H1 (cell line): ENCODE results near the gene CAT. TPM values are rescaled to one million over a fixed set of nuclear protein-coding genes. Genes with fewer than 3 reads are reported as not detected.

Experiments
- CTCF ChIA-PET: fragments of 300-600 bp; sonication (Branson Sonifier 250); formaldehyde crosslinking; loops from one replicate; lab custom pipeline; 2021; ENCODE audit not compliant: partially characterized antibody; lab: Charles Lee
- POLR2A ChIA-PET: fragments of 300-600 bp; sonication (Branson Sonifier 250); formaldehyde crosslinking; loops from one replicate; lab custom pipeline; 2021; ENCODE audit warnings: inconsistent platforms; ENCODE audit not compliant: partially characterized antibody; lab: Charles Lee
- DNase-seq, 2 experiments: peaks; one replicate each; pipeline versions ENCODE4 v3.0.0 to v3.0.0-alpha.2; 2010 to 2022; ENCODE audit warnings: low spot score in 2 of 2, low read depth in 1 of 2, mixed read lengths in 1 of 2
- FAIRE-seq: peaks from 2 replicates; lab custom pipeline; 2011; peaks lifted over from hg19 to GRCh38; lab: Jason Lieb, UNC
- H2AFZ ChIP-seq: 2 replicates; pipeline ENCODE4 v1.8.1; 2012; ENCODE audit warnings: low read length, inconsistent platforms
- H2AK5ac ChIP-seq: 2 replicates; pipeline ENCODE4 v1.6.1; 2013; ENCODE audit warnings: low read depth, low read length
- H2BK120ac ChIP-seq: replicated peaks from 2 replicates; pipeline ENCODE3; 2013; ENCODE audit warnings: low read depth, low read length, inconsistent platforms
- H2BK12ac ChIP-seq: 2 replicates; pipeline ENCODE4 v1.6.1; 2013; ENCODE audit warnings: low read depth, low read length
- H2BK15ac ChIP-seq: 2 replicates; pipeline ENCODE4 v1.6.1; 2013; ENCODE audit warnings: low read length
- H2BK20ac ChIP-seq: 2 replicates; pipeline ENCODE4 v1.6.1; 2013; ENCODE audit warnings: low read length
- H2BK5ac ChIP-seq: 2 replicates; pipeline ENCODE4 v1.6.1; 2013; ENCODE audit warnings: low read depth, low read length
- H3K14ac ChIP-seq: 2 replicates; pipeline ENCODE4 v1.6.1; 2013; ENCODE audit warnings: inconsistent platforms; ENCODE audit not compliant: insufficient read length
- H3K18ac ChIP-seq: 2 replicates; pipeline ENCODE4 v1.6.1; 2013; ENCODE audit warnings: low read length; ENCODE audit errors: extremely low read depth
- H3K23ac ChIP-seq: 2 replicates; pipeline ENCODE4 v1.6.1; 2013; ENCODE audit warnings: inconsistent platforms; ENCODE audit not compliant: insufficient read length
- H3K23me2 ChIP-seq: 2 replicates; pipeline ENCODE4 v1.6.1; 2013; ENCODE audit warnings: low read depth, low read length
- H3K27ac ChIP-seq: 2 replicates; pipeline ENCODE4 v1.6.1; 2011; ENCODE audit warnings: low read depth, low read length, inconsistent platforms
- H3K27me3 ChIP-seq, 4 experiments: replicated peaks in 1 of 4; 1 replicate in 1 of 4; 2 replicates in 3 of 4; pipeline versions ENCODE4 v1.6.1 to v1.8.1; 2011 to 2013; ENCODE audit warnings: low read length in 3 of 4, mild to moderate bottlenecking in 3 of 4, inconsistent platforms in 2 of 4, mixed read lengths in 2 of 4, moderate library complexity in 1 of 4; ENCODE audit not compliant: control insufficient read depth in 3 of 4, insufficient read depth in 3 of 4; ENCODE audit errors: extremely low read depth in 1 of 4
- H3K36me3 ChIP-seq, 4 experiments: 2 replicates each; pipeline versions ENCODE4 v1.6.1 to v1.8.1; 2011 to 2013; ENCODE audit warnings: mild to moderate bottlenecking in 4 of 4, low read length in 3 of 4, moderate library complexity in 2 of 4, control low read depth in 1 of 4, inconsistent platforms in 1 of 4; ENCODE audit not compliant: insufficient read depth in 4 of 4, control insufficient read depth in 2 of 4
- H3K4ac ChIP-seq: replicated peaks from 2 replicates; pipeline ENCODE3; 2013; ENCODE audit warnings: low read length, low read depth, mixed read lengths, inconsistent platforms; ENCODE audit not compliant: insufficient read length
- H3K4me1 ChIP-seq, 4 experiments: replicated peaks in 1 of 4; 1 replicate in 1 of 4; 2 replicates in 3 of 4; pipeline versions ENCODE4 v1.6.1 to v1.8.1; 2011 to 2013; ENCODE audit warnings: low read length in 3 of 4, inconsistent platforms in 2 of 4, mixed read lengths in 1 of 4; ENCODE audit not compliant: insufficient read depth in 4 of 4, control insufficient read depth in 3 of 4
- H3K4me2 ChIP-seq, 2 experiments: 2 replicates each; pipeline versions ENCODE4 v1.6.1 to v1.8.1; 2011 to 2013; ENCODE audit warnings: low read depth in 2 of 2, low read length in 2 of 2, control low read depth in 1 of 2, inconsistent platforms in 1 of 2, mild to moderate bottlenecking in 1 of 2; ENCODE audit not compliant: insufficient read depth in 1 of 2
- H3K4me3 ChIP-seq, 4 experiments: fragments of 200-600, 300-600 bp in 1 of 4; sonication (generic), shearing (Covaris generic), sonication (Bioruptor Twin) in 1 of 4; 2 replicates each; pipeline versions ENCODE4 v1.5.1 to v1.8.1; 2011 to 2016; ENCODE audit warnings: low read length in 4 of 4, low read depth in 3 of 4, control low read depth in 2 of 4, inconsistent platforms in 2 of 4, mild to moderate bottlenecking in 2 of 4, mixed read lengths in 1 of 4, moderate library complexity in 1 of 4; ENCODE audit not compliant: insufficient read depth in 2 of 4; ENCODE audit errors: extremely low read depth in 1 of 4
- H3K56ac ChIP-seq: replicated peaks from 2 replicates; pipeline ENCODE3; 2013; ENCODE audit warnings: low read depth, mild to moderate bottlenecking, mixed read lengths, low read length, inconsistent platforms; ENCODE audit not compliant: insufficient read length
- H3K79me1 ChIP-seq: 2 replicates; pipeline ENCODE4 v1.6.1; 2013; ENCODE audit warnings: low read depth, low read length, control low read depth
- H3K79me2 ChIP-seq, 2 experiments: 2 replicates each; pipeline versions ENCODE4 v1.6.1 to v1.8.1; 2012 to 2013; ENCODE audit warnings: low read length in 2 of 2, mild to moderate bottlenecking in 2 of 2, inconsistent platforms in 1 of 2; ENCODE audit not compliant: insufficient read depth in 2 of 2, control insufficient read depth in 1 of 2
- H3K9ac ChIP-seq, 4 experiments: replicated peaks in 1 of 4; 1 replicate in 1 of 4; 2 replicates in 3 of 4; pipeline versions ENCODE4 v1.6.1 to v1.8.1; 2011 to 2013; ENCODE audit warnings: low read depth in 3 of 4, low read length in 3 of 4, control low read depth in 2 of 4, mild to moderate bottlenecking in 2 of 4, moderate library complexity in 2 of 4, inconsistent platforms in 1 of 4; ENCODE audit errors: extremely low read depth in 1 of 4
- H3K9me3 ChIP-seq, 2 experiments: 2 replicates each; pipeline versions ENCODE4 v1.6.1 to v1.8.1; 2012 to 2013; ENCODE audit warnings: mild to moderate bottlenecking in 2 of 2, moderate library complexity in 2 of 2, control low read depth in 1 of 2, inconsistent platforms in 1 of 2, low read depth in 1 of 2, low read length in 1 of 2, mixed read lengths in 1 of 2; ENCODE audit not compliant: insufficient read depth in 2 of 2
- H4K20me1 ChIP-seq, 2 experiments: replicated peaks in 1 of 2; 2 replicates each; pipeline versions ENCODE3 to v1.8.1; 2011 to 2013; ENCODE audit warnings: inconsistent platforms in 2 of 2, low read length in 2 of 2, mild to moderate bottlenecking in 1 of 2; ENCODE audit not compliant: insufficient read depth in 2 of 2, control insufficient read depth in 1 of 2
- H4K5ac ChIP-seq: 2 replicates; pipeline ENCODE4 v1.6.1; 2013; ENCODE audit warnings: low read length, low read depth, mixed read lengths, inconsistent platforms; ENCODE audit not compliant: insufficient read length
- H4K8ac ChIP-seq: 2 replicates; pipeline ENCODE4 v1.8.0; 2013; ENCODE audit warnings: mild to moderate bottlenecking, moderate library complexity, low read length, inconsistent platforms; ENCODE audit not compliant: insufficient read depth; ENCODE audit errors: extremely low read depth
- H4K91ac ChIP-seq: replicated peaks from 2 replicates; pipeline ENCODE3; 2013; ENCODE audit warnings: low read length, mixed read lengths, inconsistent platforms; ENCODE audit not compliant: insufficient read length
- BRCA1 ChIP-seq: IDR thresholded peaks from 2 replicates; pipeline ENCODE4 v1.6.1; 2012; ENCODE audit warnings: low read depth, low read length, improper control_type of control experiment
- KDM4A ChIP-seq: IDR thresholded peaks from one replicate; pipeline ENCODE4 v1.7.1; 2012; ENCODE audit warnings: low read depth, mild to moderate bottlenecking, moderate library complexity, low read length, inconsistent platforms; ENCODE audit not compliant: severe bottlenecking
- RXRA ChIP-seq: IDR thresholded peaks from 2 replicates; pipeline ENCODE4 v1.6.1; 2011; ENCODE audit warnings: low read depth, mild to moderate bottlenecking, low read length, moderate library complexity; ENCODE audit not compliant: insufficient read depth
- SIN3A ChIP-seq, 2 experiments: IDR thresholded peaks in 1 of 2; conservative IDR thresholded peaks in 1 of 2; 2 replicates each; pipeline ENCODE4 v1.6.1; 2011 to 2012; ENCODE audit warnings: low read length in 2 of 2, improper control_type of control experiment in 1 of 2, low read depth in 1 of 2, mild to moderate bottlenecking in 1 of 2
- TEAD4 ChIP-seq: IDR thresholded peaks from 2 replicates; pipeline ENCODE4 v1.6.1; 2012; ENCODE audit warnings: low read depth, low read length, inconsistent platforms, mixed read lengths
- USF2 ChIP-seq: IDR thresholded peaks from 2 replicates; pipeline ENCODE4 v1.6.1; 2011; ENCODE audit warnings: low read length, improper control_type of control experiment
- WGBS, 2 experiments: shearing (Covaris generic) in 1 of 2; methylation state at CpG; one replicate each; pipeline versions ENCODE4 v1.1.6 to v1.1.7; 2013 to 2015; ENCODE audit warnings: low lambda C conversion rate in 2 of 2, mixed read lengths in 2 of 2, inconsistent platforms in 1 of 2, low coverage in 1 of 2, missing lambda C conversion rate in 1 of 2; ENCODE audit not compliant: insufficient replicate concordance in 2 of 2, insufficient coverage in 1 of 2, insufficient read length in 1 of 2; ENCODE audit errors: extremely low coverage in 1 of 2, missing lambda C conversion rate in 1 of 2; 5-methylcytosine and 5-hydroxymethylcytosine counted together
- polyA plus RNA-seq, 7 experiments: library from polyadenylated mRNA; depleted of rRNA in 3 of 7; stranded (reverse) in 5 of 7; unstranded in 2 of 7; fragments of >200 nt in 5 of 7; fragments of 200-250 nt in 2 of 7; gene quantifications; 1 replicate in 5 of 7; 2 replicates in 1 of 7; 4 replicates in 1 of 7; pipeline versions ENCODE4 v1.2.1 to v1.2.3, GENCODE V29; 2011 to 2013; ENCODE audit warnings: missing spikeins in 2 of 7, mixed read lengths in 2 of 7
- total RNA-seq: library from RNA; stranded (reverse); fragmentation: NEBNext Ultra II Directional; extraction: Animal tissue kit (Norgen Biotek cat#: 25700); gene quantifications from 2 replicates; pipeline ENCODE4 v1.2.1, GENCODE V29; 2021

CAT gene
- total and polyA plus RNA-seq, 2 of the 8 experiments (the other 6 are each of a cell fraction or from before 2014, with no cell fraction given) = 9.6 to 15.0 TPM

DNA sequence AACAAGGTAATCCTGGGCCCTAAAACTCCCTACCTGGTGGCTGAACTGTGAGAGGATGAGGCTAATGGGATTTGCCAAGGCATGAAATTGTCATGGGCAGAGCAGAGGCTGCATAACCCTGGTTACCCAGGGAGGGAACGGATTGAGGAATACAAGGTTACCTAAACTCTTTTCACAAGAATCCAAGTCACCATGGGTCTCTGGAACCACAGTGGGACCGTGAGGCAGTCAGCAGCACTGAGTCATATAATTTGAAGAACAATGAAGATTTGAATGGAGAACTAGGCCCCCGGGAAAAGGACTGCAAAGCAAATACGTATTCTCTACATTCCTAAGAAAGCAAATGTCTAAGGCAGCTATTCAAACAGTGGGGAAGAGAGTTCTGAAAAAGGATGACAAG is 19.8 kb downstream of the CAT start:
- peak in 1 of 2 experiments; percentile 9 for DNase-seq
- no peak overlapping the region for H4K91ac ChIP-seq
- no peak for FAIRE-seq
- H3K14ac ChIP-seq = no peak overlapping the region
- no peak overlapping the region for H3K56ac ChIP-seq
- no peak overlapping the region for H2BK12ac ChIP-seq
- H3K18ac ChIP-seq = no peak overlapping the region
- H3K9ac ChIP-seq = no peak overlapping the region; a peak in 1 of 7 replicates
- TF ChIP-seq BRCA1 (no peak), SIN3A (conservative IDR thresholded peaks at IDR 0.05 in 1 of 2, IDR thresholded peaks at IDR 0.05 in 1 of 2; ENCODE audit: low read depth in 1 of 2, low read length in 2 of 2) (no peak), KDM4A (no peak), USF2 (no peak), RXRA (no peak), TEAD4 (no peak)
- TF ChIP-seq, all 59 proteins: peak for 0
- H2BK120ac ChIP-seq = no peak overlapping the region
- no peak overlapping the region for H4K5ac ChIP-seq
- no peak overlapping the region for H4K8ac ChIP-seq
- 0 out of 4 replicates have a peak overlapping the region, but pooled peaks of 1 of the 2 experiments have one; percentile 8 for H3K4me2 ChIP-seq
- H3K27me3 ChIP-seq = no peaks in the 10 kb centered on the region
- H3K23me2 ChIP-seq = no peaks in the 10 kb centered on the region
- no peak overlapping the region for H3K4ac ChIP-seq
- H3K36me3 ChIP-seq = peaks cover 0 to 7% (median 1%) of the 10 kb centered on the region in 4 experiments; a peak in 3 of 8 replicates
- ChIA-PET POLR2A (no interaction called here), CTCF (interaction anchor here (0.9 to 2.5 kb wide), 3 partner anchors 10 to 34 kb away, joined by 3 to 9 read pairs (median 3); no protein-coding TSS in a partner anchor)
- no peak overlapping the region for H3K23ac ChIP-seq
- no peak overlapping the region for H2BK15ac ChIP-seq
- H2BK20ac ChIP-seq = no peak overlapping the region
- no peak overlapping the region for H2AK5ac ChIP-seq
- H3K4me3 ChIP-seq = no peak overlapping the region
- no peaks in the 10 kb centered on the region for H3K79me2 ChIP-seq
- no peaks in the 10 kb centered on the region for H3K9me3 ChIP-seq
- no peak overlapping the region for H2BK5ac ChIP-seq
- 0 out of 2 replicates have a peak overlapping the region, but pooled peaks have one; percentile 39 for H2AFZ ChIP-seq
- no peaks in the 10 kb centered on the region for H3K4me1 ChIP-seq
- no peak overlapping the region for H3K27ac ChIP-seq
- H4K20me1 ChIP-seq = no peaks in the 10 kb centered on the region
- H3K79me1 ChIP-seq = no peaks in the 10 kb centered on the region
- 77% methylated on average over 4 of the region's 4 CpGs; no CpG with 5 or more reads in 1 of the 2 experiments for WGBS, 2 experiments
